ENCODE results near the gene SMIM14. TPM values are rescaled to one million over a fixed set of nuclear protein-coding genes. Genes with fewer than 3 reads are reported as not detected.

Gene SMIM14
- total and polyA plus RNA-seq, 4 donors: 42.1 to 64.1 (median 51.2) TPM

- Histone ChIP-seq H3K27me3 (ENCODE audit: control insufficient read depth, insufficient read depth, low read length) (no peaks in the 10 kb centered on the region), H3K9me3 (ENCODE audit: control insufficient read depth, insufficient read depth, low read length) (no peaks in the 10 kb centered on the region), H3K36me3 (ENCODE audit: control insufficient read depth, insufficient read depth, low read length) (no peaks in the 10 kb centered on the region), H3K27ac (ENCODE audit: low read depth, low read length) (peak overlapping the region; percentile 6), H3K4me1 (ENCODE audit: control insufficient read depth, insufficient read depth, low read length) (no peaks in the 10 kb centered on the region), H3K4me3 (ENCODE audit: low read depth, low read length) (no peak overlapping the region)
- WGBS (ENCODE audit: insufficient coverage): no CpG with 5 or more reads among the region's 2 CpGs
- DNase-seq (ENCODE audit: low read depth in 4 of 6, low spot score in 6 of 6): no peak
These were observed 25.5 kb downstream of the SMIM14 start for GRCh38 chr4:39613093-39613656.

GRCh38 chr4:39609454-39609931, 29.2 kb downstream of the SMIM14 start:
- Histone ChIP-seq H3K4me3 (ENCODE audit: low read depth, low read length) (no peak overlapping the region), H3K27ac (ENCODE audit: low read depth, low read length) (no peak overlapping the region), H3K36me3 (ENCODE audit: control insufficient read depth, insufficient read depth, low read length) (no peaks in the 10 kb centered on the region), H3K9me3 (ENCODE audit: control insufficient read depth, insufficient read depth, low read length) (no peaks in the 10 kb centered on the region), H3K4me1 (ENCODE audit: control insufficient read depth, insufficient read depth, low read length) (no peaks in the 10 kb centered on the region), H3K27me3 (ENCODE audit: control insufficient read depth, insufficient read depth, low read length) (no peaks in the 10 kb centered on the region)
- 22% methylated on average over 3 of the region's 6 CpGs for WGBS (ENCODE audit: insufficient coverage)
- no peak for DNase-seq (ENCODE audit: low read depth in 4 of 6, low spot score in 6 of 6)

GRCh38 chr4:39608451-39608850, 30.2 kb downstream of the SMIM14 start:
- Histone ChIP-seq H3K27me3 (ENCODE audit: control insufficient read depth, insufficient read depth, low read length) (no peaks in the 10 kb centered on the region), H3K9me3 (ENCODE audit: control insufficient read depth, insufficient read depth, low read length) (no peaks in the 10 kb centered on the region), H3K27ac (ENCODE audit: low read depth, low read length) (no peak overlapping the region), H3K36me3 (ENCODE audit: control insufficient read depth, insufficient read depth, low read length) (peaks cover 4% of the 10 kb centered on the region), H3K4me1 (ENCODE audit: control insufficient read depth, insufficient read depth, low read length) (no peaks in the 10 kb centered on the region), H3K4me3 (ENCODE audit: low read depth, low read length) (no peak overlapping the region)
- no peak for DNase-seq (ENCODE audit: low read depth in 4 of 6, low spot score in 6 of 6)

- no peak overlapping the region for H3K4me3 ChIP-seq (ENCODE audit: low read depth, low read length)
- peaks cover 12% of the 10 kb centered on the region for H3K36me3 ChIP-seq (ENCODE audit: control insufficient read depth, insufficient read depth, low read length)
- no peak for DNase-seq (ENCODE audit: low read depth in 4 of 6, low spot score in 6 of 6)
- H3K27ac ChIP-seq (ENCODE audit: low read depth, low read length): no peak overlapping the region
- 86% methylated on average over 1 of the region's 2 CpGs for WGBS (ENCODE audit: insufficient coverage)
- no peaks in the 10 kb centered on the region for H3K27me3 ChIP-seq (ENCODE audit: control insufficient read depth, insufficient read depth, low read length)
- no peaks in the 10 kb centered on the region for H3K9me3 ChIP-seq (ENCODE audit: control insufficient read depth, insufficient read depth, low read length)
- no peaks in the 10 kb centered on the region for H3K4me1 ChIP-seq (ENCODE audit: control insufficient read depth, insufficient read depth, low read length)
These were observed 31.9 kb downstream of the SMIM14 start for GRCh38 chr4:39606747-39607146.

GRCh38 chr4:39597695-39598381, 40.8 kb downstream of the SMIM14 start:
- Histone ChIP-seq H3K36me3 (ENCODE audit: control insufficient read depth, insufficient read depth, low read length) (peaks cover 9% of the 10 kb centered on the region), H3K4me3 (ENCODE audit: low read depth, low read length) (no peak overlapping the region), H3K9me3 (ENCODE audit: control insufficient read depth, insufficient read depth, low read length) (no peaks in the 10 kb centered on the region), H3K4me1 (ENCODE audit: control insufficient read depth, insufficient read depth, low read length) (no peaks in the 10 kb centered on the region), H3K27me3 (ENCODE audit: control insufficient read depth, insufficient read depth, low read length) (no peaks in the 10 kb centered on the region), H3K27ac (ENCODE audit: low read depth, low read length) (no peak overlapping the region)
- no CpG with 5 or more reads among the region's 3 CpGs for WGBS (ENCODE audit: insufficient coverage)
- no peak for DNase-seq (ENCODE audit: low read depth in 4 of 6, low spot score in 6 of 6)

GRCh38 chr4:39596971-39597370, 41.7 kb downstream of the SMIM14 start:
- Histone ChIP-seq H3K4me1 (ENCODE audit: control insufficient read depth, insufficient read depth, low read length) (no peaks in the 10 kb centered on the region), H3K9me3 (ENCODE audit: control insufficient read depth, insufficient read depth, low read length) (no peaks in the 10 kb centered on the region), H3K36me3 (ENCODE audit: control insufficient read depth, insufficient read depth, low read length) (peaks cover 5% of the 10 kb centered on the region), H3K27ac (ENCODE audit: low read depth, low read length) (no peak overlapping the region), H3K4me3 (ENCODE audit: low read depth, low read length) (no peak overlapping the region), H3K27me3 (ENCODE audit: control insufficient read depth, insufficient read depth, low read length) (no peaks in the 10 kb centered on the region)
- DNase-seq (ENCODE audit: low read depth in 4 of 6, low spot score in 6 of 6): no peak
- WGBS (ENCODE audit: insufficient coverage): no CpG with 5 or more reads among the region's 3 CpGs

GRCh38 chr4:39591290-39591689, 47.4 kb downstream of the SMIM14 start:
- no peaks in the 10 kb centered on the region for H3K4me1 ChIP-seq (ENCODE audit: control insufficient read depth, insufficient read depth, low read length)
- H3K9me3 ChIP-seq (ENCODE audit: control insufficient read depth, insufficient read depth, low read length): no peaks in the 10 kb centered on the region
- WGBS (ENCODE audit: insufficient coverage): no CpG with 5 or more reads among the region's 5 CpGs
- peaks cover 4% of the 10 kb centered on the region for H3K36me3 ChIP-seq (ENCODE audit: control insufficient read depth, insufficient read depth, low read length)
- H3K4me3 ChIP-seq (ENCODE audit: low read depth, low read length): no peak overlapping the region
- H3K27me3 ChIP-seq (ENCODE audit: control insufficient read depth, insufficient read depth, low read length): no peaks in the 10 kb centered on the region
- DNase-seq (ENCODE audit: low read depth in 4 of 6, low spot score in 6 of 6): no peak
- no peak overlapping the region for H3K27ac ChIP-seq (ENCODE audit: low read depth, low read length)

- Histone ChIP-seq H3K4me3 (ENCODE audit: low read depth, low read length) (no peak overlapping the region), H3K27me3 (ENCODE audit: control insufficient read depth, insufficient read depth, low read length) (no peaks in the 10 kb centered on the region), H3K27ac (ENCODE audit: low read depth, low read length) (no peak overlapping the region), H3K9me3 (ENCODE audit: control insufficient read depth, insufficient read depth, low read length) (no peaks in the 10 kb centered on the region), H3K36me3 (ENCODE audit: control insufficient read depth, insufficient read depth, low read length) (peaks cover 4% of the 10 kb centered on the region), H3K4me1 (ENCODE audit: control insufficient read depth, insufficient read depth, low read length) (no peaks in the 10 kb centered on the region)
- no peak for DNase-seq (ENCODE audit: low read depth in 4 of 6, low spot score in 6 of 6)
- 75% methylated on average over 1 of the region's 3 CpGs for WGBS (ENCODE audit: insufficient coverage)
These were observed 50.8 kb downstream of the SMIM14 start for GRCh38 chr4:39587881-39588280.

GRCh38 chr4:39574946-39575345, 63.7 kb downstream of the SMIM14 start:
- Histone ChIP-seq H3K27me3 (ENCODE audit: control insufficient read depth, insufficient read depth, low read length) (no peaks in the 10 kb centered on the region), H3K27ac (ENCODE audit: low read depth, low read length) (no peak overlapping the region), H3K4me3 (ENCODE audit: low read depth, low read length) (no peak overlapping the region), H3K36me3 (ENCODE audit: control insufficient read depth, insufficient read depth, low read length) (peaks cover 7% of the 10 kb centered on the region), H3K9me3 (ENCODE audit: control insufficient read depth, insufficient read depth, low read length) (no peaks in the 10 kb centered on the region), H3K4me1 (ENCODE audit: control insufficient read depth, insufficient read depth, low read length) (no peaks in the 10 kb centered on the region)
- DNase-seq (ENCODE audit: low read depth in 4 of 6, low spot score in 6 of 6): no peak
- WGBS (ENCODE audit: insufficient coverage): no CpG with 5 or more reads among the region's 5 CpGs

- H3K36me3 ChIP-seq (ENCODE audit: control insufficient read depth, insufficient read depth, low read length): peaks cover 7% of the 10 kb centered on the region
- H3K4me3 ChIP-seq (ENCODE audit: low read depth, low read length): no peak overlapping the region
- WGBS (ENCODE audit: insufficient coverage): 100% methylated on average over 1 of the region's 6 CpGs
- no peak for DNase-seq (ENCODE audit: low read depth in 4 of 6, low spot score in 6 of 6)
- no peaks in the 10 kb centered on the region for H3K4me1 ChIP-seq (ENCODE audit: control insufficient read depth, insufficient read depth, low read length)
- H3K9me3 ChIP-seq (ENCODE audit: control insufficient read depth, insufficient read depth, low read length): no peaks in the 10 kb centered on the region
- H3K27ac ChIP-seq (ENCODE audit: low read depth, low read length): no peak overlapping the region
- no peaks in the 10 kb centered on the region for H3K27me3 ChIP-seq (ENCODE audit: control insufficient read depth, insufficient read depth, low read length)
These were observed 67.2 kb downstream of the SMIM14 start for GRCh38 chr4:39571504-39571903.

Measured in spinal cord (tissue), 10 donors.